Measurements from ENCODE around the gene ULK3.

DNA sequence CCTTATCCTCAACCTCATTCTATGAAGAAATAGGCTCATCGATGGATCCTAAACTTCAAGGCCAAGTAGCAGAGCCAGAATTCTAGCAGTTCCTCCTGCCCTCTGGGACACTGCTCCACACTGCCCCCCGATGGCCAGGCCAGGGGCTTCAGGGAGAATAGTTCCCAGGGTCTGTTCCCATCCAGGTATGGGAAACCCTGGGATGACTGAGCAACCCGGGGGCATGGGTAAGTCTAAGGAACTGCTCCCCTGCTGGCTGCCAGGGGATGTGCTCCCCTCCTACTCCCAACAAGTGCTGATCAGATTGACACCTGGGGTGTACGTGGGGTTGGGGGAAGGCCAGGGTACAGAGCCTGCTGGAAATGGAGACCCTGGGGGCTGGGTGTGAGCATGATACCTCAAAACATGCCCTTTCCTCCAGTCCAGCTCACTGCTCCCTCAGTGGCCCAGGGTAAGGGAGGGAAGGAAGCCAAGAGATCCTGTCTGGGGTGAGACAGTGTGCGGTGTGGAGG, 7.6 kb downstream of the ULK3 start:
- TF ChIP-seq, protein P1, sequence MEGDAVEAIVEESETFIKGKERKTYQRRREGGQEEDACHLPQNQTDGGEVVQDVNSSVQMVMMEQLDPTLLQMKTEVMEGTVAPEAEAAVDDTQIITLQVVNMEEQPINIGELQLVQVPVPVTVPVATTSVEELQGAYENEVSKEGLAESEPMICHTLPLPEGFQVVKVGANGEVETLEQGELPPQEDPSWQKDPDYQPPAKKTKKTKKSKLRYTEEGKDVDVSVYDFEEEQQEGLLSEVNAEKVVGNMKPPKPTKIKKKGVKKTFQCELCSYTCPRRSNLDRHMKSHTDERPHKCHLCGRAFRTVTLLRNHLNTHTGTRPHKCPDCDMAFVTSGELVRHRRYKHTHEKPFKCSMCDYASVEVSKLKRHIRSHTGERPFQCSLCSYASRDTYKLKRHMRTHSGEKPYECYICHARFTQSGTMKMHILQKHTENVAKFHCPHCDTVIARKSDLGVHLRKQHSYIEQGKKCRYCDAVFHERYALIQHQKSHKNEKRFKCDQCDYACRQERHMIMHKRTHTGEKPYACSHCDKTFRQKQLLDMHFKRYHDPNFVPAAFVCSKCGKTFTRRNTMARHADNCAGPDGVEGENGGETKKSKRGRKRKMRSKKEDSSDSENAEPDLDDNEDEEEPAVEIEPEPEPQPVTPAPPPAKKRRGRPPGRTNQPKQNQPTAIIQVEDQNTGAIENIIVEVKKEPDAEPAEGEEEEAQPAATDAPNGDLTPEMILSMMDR (IDR thresholded peaks at IDR 0.05; ENCODE audit: insufficient read depth, low read length) = peak; percentile 81
- no peak for TF ChIP-seq POLR2AphosphoS5 (IDR thresholded peaks at IDR 0.05; ENCODE audit: low read depth)
- TF ChIP-seq, protein P2, sequence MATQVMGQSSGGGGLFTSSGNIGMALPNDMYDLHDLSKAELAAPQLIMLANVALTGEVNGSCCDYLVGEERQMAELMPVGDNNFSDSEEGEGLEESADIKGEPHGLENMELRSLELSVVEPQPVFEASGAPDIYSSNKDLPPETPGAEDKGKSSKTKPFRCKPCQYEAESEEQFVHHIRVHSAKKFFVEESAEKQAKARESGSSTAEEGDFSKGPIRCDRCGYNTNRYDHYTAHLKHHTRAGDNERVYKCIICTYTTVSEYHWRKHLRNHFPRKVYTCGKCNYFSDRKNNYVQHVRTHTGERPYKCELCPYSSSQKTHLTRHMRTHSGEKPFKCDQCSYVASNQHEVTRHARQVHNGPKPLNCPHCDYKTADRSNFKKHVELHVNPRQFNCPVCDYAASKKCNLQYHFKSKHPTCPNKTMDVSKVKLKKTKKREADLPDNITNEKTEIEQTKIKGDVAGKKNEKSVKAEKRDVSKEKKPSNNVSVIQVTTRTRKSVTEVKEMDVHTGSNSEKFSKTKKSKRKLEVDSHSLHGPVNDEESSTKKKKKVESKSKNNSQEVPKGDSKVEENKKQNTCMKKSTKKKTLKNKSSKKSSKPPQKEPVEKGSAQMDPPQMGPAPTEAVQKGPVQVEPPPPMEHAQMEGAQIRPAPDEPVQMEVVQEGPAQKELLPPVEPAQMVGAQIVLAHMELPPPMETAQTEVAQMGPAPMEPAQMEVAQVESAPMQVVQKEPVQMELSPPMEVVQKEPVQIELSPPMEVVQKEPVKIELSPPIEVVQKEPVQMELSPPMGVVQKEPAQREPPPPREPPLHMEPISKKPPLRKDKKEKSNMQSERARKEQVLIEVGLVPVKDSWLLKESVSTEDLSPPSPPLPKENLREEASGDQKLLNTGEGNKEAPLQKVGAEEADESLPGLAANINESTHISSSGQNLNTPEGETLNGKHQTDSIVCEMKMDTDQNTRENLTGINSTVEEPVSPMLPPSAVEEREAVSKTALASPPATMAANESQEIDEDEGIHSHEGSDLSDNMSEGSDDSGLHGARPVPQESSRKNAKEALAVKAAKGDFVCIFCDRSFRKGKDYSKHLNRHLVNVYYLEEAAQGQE (IDR thresholded peaks at IDR 0.05; ENCODE audit: insufficient replicate concordance, low read depth) = no peak
- TF ChIP-seq SPI1 (IDR thresholded peaks at IDR 0.05; ENCODE audit: borderline replicate concordance, low read depth) = peak; percentile 65; the same call in 1 of the 2 replicates
